NCI-H1436 treated with DMSO at 0.1 percent for 48 hours (cell line): ENCODE measurements around the gene RPS21.

Experiments used
- DNase-seq: peaks from one replicate; lab custom pipeline; 2025; lab: John Stamatoyannopoulos, UW

RPS21 gene

DNA sequence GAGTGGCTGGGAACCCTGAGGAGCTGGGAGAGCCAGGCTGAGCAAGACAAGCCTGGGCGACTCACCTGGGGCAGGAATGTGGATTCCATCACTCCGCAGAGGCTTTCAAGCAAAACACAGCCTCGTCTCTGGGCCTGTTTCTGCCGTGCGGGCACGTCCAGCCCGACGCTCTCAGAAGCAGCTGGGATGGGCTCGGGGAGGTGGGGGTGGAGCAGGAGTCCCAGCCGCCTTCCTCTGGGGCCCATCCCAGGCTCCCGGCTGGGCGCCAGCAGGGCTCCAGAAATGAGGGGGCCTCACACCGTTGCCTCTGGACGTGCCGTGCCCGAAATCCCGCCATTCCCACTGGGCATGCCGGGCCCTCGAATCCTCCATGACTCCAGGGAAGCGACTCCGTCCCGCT, 8.7 kb upstream of the RPS21 start:
- DNase-seq = no peak

DNA sequence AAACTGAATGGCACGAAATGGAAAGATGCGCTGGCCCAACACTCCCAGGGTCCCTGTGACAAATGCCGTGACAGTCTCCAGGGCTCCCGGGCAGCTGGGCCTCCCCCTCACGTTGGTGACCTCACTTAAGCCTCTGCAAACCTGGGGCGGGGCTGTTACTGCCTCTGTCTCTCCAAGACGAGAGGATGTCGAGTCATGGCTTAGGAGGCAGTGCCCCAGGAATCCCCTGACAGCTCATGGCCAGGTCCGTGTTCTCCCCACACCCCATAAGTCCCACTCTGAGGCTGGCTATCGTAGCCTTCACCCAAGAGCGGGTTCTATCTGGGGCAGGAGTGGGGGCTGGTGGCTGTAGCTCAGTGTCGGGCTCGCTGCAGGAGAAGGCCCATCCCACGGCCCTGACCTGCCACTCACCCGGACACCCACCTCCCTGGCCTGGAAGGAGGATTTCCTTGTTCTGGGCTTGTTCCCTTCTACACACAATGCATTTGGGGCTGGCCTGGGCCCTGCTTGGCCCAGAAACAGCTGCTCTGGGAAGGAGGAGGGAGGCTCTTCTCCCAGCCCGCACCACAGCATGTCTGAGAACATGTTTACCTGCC, 5.6 kb upstream of the RPS21 start:
- DNase-seq = no peak

DNA sequence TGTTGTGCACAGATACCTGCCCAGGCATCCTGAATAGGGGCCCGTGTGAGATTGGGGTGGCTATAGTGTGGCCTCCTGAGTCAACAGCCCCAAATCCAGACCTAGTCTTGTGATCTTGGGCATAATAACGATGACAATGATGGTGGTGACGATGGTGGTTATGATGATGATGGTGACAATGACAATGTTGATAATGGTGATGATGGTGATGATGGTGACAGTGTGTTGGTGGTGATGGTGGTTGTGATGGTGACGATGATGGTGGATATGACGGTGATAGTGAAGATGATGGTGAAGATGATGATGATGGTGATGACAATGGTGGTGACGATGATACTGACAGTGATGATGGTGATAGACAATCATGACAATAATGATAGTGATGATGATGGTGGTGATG, 5.1 kb upstream of the RPS21 start:
- no peak for DNase-seq

DNA sequence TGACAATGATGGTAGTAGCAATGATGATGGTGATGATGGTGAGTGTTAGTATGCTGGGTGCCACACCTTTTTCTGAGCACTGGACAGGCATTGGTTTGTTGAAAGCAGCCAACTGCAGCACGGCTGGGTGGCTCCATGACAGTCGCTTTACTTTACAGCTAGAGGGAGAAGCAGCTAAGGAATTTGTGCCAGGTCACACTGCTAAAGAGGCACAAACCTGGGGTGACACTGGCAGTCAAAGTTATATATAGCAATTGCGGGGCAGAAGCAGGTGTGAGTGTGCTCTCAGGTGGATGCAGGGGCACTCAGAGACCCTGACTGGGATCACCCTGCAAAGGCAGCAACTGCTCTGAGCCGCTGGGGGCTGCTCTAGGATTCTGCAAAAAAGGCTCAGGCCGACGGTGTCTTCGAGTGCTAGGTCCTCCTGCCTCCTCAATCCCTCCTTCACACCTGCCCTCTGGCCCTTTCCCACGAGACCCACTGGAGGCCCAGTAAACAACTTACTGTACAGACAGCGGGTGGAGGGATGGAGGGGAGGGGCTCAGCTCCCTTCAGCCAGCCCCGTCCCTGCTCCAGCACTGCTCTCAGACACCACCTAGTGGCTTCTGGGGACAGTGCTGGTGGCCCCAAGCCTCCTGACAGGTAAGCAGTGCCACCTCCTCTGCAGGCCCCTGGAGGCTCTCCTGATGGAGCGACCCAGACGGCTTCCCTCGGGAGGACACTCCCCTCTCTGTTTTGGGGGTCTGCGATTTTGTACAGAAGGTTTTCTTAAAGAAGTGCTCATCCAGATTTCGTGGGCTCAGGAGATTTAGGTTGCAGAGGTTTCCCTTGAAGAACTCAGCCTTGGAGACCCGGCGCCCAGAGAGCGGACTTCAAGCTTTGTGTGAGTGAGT, 4.4 kb upstream of the RPS21 start:
- peak; percentile 12 for DNase-seq

DNA sequence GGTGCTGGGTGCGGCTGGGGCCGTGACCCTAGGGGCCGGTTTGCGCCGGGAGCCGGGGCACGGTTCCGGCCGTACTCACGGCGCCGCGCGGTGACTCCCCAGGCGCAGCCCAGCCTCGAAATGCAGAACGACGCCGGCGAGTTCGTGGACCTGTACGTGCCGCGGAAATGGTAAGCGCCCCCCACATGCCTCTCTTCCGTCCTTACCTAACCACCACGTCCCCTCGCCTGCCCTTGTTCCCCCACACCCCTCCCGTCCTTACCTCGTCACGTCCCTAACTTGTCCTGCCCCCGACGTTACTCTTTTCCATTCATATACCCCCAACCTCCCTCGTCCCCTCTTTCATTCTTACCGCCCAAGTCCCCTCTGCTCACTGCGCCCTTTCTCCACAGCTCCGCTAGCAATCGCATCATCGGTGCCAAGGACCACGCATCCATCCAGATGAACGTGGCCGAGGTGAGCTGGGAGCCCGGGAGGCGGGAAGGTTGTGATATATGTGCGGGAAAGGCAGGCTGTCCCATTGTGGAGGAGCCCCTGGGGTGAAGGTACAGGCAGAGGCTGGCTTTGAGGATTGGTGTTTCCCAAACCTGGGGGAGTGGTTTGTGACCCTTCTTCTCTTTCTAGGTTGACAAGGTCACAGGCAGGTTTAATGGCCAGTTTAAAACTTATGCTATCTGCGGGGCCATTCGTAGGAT, 463 bp downstream of the RPS21 start:
- no peak for DNase-seq

DNA sequence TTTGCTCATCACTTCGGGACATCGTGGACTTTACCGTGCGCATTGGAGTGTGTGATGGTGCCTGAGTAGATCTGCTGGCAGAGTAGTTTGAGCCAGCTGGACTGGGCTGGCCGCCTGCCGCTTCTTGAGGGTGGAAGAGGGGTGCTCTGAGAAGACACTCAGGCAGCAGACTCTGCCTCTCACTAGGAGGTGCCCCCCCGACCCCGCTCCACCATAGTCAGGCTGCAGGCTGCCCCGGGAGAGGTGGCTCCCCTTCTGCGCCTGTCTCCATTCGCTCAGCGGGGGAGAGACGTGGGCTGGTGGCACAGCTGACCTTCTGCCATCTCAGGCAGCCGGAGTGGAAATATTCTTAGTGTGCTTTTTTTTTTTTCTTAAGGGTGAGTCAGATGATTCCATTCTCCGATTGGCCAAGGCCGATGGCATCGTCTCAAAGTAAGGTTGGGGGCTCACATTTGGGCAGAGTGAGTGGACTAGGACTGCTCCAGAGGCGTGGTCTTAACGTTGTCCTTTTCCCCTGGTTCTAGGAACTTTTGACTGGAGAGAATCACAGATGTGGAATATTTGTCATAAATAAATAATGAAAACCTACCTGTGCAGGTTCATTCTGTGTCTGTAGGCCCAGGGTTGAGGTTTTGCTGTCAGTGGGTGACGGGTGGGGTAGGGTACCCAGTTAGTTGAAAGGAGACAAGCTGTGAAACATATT, 1.2 kb downstream of the RPS21 start:
- no peak for DNase-seq

DNA sequence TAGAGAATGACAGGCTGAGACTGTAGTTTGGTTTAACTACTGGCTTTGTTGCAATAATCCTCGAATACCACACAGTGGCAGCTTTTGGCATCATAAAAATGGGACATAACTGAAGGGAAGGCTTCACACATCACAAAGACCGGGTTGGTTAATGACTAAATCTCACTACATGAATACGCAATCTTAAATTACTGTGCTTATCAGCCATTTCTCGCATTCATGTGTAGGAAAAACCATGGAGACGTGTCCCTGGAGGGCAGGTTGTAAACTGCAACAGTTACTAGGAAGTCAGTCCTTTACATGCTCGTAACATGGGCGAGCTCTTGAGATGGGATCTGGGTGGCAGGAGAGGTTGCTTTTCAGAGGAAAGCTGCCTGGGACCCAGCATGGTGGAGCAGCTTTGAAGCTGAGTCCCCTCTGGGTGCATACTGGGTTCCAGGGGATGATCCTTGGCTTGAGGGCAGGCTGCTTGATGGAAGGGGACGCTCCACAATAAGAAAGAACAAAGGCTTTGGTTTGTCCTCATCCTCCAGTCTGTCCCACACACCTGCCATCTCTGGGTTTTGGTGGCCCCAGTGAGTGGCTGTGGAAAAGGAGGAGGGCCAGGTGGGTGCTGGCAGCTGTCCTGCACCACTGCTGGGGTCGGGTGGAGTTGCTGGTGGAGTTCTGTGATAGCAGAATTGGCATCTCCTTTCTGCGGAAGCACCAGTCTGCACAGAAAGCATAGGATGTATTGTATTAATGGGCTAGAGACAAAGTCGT, 2.1 kb downstream of the RPS21 start:
- DNase-seq = no peak

DNA sequence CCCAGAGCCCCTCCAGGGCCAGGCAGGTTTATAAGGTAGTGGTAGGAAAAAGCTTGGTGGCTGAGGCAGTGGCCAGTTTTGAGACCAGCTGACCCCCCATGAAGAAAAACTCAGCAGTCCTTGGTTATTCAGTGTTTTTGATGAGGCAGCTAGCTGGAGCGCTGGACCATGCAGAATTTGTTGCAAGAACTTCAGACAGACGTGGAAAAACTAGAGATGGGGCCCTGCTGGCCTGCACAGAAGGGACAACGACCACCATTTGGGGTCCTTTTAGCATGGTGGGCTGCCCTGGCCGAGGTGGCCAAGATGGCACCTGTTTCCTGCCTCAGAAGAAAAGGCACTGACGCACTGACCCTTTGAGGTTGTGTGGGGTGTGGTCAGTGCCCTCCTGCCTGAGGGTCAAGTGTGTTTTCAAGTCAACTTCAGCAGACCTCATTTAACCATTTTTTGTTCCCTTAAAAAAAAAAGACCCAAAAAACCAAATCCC, 2.7 kb downstream of the RPS21 start:
- no peak for DNase-seq

DNA sequence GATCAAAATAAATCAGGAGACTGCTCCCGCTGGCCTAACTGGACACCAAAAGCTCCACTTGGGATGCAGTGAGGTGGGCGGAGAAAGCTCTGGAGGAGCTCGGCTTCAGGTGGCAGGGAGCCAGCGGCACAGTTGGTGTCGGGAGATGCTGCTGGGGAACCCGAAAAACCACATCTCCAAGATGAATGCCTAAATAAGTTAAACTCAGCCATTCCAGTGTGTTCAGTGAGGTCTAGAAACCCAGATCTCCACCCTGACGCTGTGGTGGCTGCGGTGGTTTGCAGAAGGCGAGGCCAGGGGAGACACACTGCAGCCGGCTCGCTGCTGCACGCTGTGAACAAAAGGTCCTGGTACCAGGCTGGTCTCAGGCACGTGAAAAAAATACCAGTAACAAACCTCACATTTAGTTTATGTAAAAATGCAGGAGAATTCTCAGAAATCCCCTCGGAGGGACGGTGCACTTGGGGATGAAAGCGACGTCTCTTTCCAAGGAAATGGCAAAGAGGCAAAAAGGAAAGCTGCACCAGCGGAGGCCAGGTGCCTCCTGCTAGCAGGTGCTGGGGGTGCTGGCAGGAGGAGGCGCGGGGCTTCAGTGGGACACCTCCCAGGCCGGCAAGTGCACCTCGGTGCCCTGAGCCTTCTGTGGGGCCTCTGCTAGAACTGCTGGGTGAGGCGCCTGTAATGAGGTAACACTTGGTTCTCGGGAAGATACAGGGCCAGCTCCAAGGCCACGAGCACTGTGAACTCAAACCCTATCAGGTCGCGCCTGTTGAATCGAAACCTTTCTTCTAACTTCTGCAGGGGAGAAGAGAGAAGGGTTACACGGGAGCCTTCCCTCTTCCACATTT, 3.6 kb downstream of the RPS21 start:
- DNase-seq = no peak

DNA sequence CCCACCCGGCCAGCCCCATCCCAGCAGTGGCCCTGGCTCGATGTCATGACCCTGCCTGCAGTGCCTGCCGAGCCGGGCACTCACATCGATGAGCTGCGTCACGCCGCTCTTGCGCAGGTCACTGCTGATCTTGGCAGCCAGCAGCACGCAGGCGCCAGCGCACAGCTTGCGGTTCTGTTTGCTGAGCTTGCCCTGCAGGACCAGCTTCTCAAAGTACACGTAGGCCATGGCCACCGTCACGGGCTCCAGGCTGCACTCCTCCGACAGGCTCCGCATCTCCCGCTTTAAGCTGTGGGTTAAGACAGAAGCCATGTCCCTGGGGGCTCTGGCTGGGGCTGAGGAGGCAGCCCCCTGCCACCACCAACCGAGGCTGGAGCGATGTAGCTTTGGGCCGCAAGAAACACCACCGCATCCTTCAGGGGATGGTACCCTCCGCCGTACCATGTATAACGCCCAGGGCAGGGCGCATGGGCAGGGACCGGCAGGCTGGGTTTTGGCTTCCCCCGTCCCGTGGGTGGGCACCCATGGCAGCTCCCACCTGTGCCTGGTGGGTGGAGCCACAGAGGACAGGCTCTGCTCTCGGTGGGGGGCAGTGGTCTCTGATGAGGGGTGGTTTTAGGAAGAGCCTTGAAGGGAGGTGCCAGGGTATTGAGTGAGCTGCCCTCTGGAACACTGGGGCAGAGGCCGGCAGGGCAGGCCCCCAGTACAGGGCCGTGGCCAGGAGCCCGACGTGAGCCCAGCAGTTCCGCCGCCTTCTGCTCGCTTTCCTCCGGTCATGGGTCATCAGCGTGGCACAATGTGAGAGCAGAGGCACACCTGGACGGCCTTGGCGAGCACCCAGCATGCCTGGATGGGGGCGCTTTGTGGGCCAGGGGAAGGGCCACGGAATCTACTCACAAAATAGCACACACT, 4.5 kb downstream of the RPS21 start:
- DNase-seq = no peak

DNA sequence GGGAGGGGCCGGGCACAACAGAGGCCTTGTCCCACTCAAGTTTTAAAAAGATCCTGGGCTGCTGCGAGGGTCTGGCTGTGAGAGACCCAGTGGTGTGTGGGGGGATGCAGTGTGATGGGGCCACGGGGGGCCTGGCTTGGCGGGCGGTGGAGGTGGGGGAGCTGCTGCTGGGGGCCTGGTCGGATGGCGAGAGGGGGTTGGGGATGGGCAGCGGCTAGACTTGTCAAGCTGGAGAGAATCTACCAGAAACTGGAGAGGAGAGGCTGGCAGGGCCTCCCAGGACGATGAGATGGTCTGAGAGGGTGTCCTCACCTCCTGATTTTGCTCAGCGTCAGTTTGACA, 5.1 kb downstream of the RPS21 start:
- DNase-seq = no peak

DNA sequence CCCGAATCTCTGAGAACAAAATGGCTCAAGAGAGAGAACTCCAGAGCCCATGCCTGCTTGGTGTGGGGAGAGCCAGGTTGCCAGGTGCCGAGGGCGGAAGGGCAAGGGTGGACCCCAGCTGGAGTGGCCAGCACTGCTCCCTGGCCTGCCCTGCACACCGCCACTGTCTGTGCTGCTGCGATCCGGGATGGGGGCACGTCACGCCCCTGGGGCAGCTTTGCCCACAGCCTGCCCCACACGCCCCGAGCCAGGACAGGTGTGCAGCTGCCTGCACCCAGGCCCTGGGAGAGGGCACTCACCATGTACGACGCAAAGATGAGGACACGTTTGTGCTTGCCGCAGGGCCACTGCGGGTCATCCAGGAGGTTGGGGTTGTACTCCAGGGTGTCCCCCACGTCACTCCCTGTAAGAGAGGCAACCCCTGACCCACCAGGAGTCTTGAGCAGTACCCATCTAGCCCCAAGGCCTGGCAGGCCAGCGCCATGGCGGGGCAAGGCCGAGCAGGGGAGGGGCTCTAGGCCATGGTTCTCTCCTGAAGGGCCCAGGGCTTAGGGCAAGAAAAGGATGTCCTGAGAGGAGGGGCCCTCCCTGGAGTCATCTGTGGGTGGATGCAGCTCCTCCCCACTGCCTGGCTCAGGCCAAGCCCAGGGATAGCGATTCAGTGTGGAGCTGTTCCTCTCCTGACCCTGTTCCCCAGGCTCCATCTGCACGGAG, 5.9 kb downstream of the RPS21 start:
- DNase-seq = no peak

DNA sequence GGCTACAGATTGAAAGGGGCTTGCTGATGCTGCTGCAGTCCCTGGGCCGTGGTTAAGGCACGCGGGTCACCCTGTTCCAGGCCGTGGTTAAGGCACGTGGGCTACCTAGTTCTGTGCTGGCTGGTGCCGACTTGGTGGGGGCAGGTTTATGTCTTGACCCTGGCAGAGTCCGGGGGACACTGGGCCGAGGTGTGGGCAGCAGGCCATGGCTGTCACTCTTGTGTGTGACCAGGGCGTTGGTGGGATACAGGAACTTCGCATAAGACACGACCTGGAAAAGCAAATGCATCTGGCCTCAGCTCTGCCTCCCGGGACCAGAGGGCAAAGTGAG, 6.4 kb downstream of the RPS21 start:
- no peak for DNase-seq

DNA sequence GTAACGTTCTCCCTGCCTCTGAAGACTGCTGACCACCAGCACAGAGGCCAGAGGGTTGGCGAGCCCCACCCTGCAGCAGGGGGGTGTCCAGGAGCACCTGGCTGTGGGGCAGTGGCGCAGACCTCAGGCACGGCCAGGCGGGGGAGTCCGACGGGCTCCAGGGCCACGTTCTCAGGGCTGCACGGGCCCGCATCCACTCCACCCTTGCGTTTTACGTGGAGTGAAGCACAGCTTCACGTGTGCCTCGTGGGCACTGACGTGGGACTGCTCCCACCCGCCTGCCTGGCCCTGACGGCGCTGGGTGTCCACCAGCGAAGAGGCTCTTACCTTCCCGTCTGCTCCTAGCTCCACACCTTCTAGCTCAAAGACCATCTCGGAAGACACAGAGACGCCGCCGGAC, 6.9 kb downstream of the RPS21 start:
- no peak for DNase-seq

DNA sequence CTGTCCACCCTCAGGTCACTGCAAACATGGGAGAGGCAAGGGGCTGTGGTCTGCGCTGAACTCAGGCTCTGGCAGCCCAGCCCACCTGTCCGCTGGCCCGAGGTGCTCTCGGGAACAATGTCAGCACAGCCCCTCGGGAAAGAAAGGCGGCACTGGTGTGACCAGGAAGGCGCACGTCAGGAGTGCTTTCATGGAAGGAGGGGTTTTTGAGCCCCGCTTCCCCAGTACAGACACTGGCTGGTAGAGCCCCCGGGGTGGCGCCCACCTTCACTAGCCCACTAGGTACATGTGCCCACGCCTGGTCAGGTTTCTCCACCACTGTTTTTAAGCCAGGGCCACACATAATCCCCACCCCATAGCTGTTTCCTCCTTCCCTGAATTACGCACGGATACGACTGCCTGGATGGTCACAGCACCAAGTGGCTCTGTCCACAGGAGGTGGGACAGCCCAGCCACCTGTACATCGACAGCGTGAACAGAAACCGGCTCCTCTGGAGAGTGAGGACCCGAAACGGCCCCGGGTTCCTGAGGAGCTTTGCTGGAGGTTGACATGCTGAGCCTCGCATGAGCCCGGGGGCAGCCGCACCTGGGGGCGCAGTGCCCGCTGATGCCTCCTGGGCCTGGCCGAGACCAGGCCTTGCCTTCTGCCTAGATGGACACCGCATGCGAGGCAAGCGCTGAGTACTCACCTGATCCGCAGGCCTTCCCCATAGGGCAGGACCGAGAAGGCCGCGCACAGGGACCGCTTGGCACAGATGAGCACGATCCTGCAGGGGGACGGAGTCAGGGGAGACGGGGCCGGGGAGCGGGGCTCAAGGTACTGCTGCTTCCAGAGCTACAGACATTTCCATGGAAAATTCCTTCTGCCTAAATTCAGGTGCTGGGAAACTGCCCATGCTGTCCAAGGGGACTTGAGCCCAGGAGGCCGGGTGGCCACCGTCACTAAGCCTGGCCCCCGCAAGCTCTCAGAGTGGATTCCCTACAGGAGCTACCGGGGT, 7.6 kb downstream of the RPS21 start:
- DNase-seq = no peak

DNA sequence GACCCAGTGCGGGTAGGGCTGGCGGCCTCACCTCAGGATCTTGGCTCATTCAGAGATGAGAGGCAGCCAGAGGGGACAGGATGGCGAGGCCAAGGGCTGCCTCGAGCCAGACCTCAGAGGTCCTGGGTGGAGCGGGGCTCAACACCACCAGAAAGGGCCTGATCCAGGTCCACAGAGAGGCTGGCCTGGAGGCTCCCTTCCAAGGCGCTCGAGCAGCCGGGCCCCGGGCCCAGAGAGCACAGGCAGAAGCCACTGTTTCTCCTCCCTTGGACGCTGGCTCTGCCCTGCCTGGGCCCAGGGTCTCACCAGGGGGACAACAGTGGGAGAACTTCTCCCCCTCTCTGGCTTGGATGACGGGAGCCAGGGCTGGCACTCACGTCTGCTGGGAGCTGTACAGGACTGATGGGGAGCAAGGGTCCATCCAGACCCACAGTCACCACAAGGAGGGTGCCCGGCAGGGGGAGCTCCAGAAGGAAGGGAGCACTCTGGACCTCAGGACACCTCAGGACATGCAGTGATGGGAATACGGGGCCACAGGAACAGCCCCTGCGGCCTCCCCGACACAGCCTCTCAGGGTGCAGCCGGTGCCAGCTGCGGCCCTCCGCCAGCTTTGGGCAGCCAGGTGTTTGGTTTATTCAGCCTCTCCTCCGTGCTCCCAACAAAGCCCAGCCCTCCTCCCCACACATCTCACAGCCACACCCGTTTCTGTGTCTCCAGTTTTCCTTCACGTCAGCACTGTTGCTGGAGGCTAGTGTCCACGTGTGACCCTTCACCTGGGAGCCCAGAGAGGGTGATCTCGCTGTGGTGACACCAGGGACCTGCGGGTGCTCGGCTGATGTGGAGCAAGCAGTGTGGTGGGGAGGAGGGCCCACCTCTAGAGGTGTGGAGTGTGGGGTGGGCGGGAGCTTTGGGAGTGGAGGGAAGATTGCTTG, 8.7 kb downstream of the RPS21 start:
- DNase-seq = no peak
